SIG-M5 treated with dmso at 0.1 percent for 504 hours (cell line): ENCODE results near the gene GAGE10.
"Not testable (repeated sequence)": the region's sequence is repeated elsewhere in the genome, so short reads cannot be mapped to it uniquely, and the experiment has no call there.

Experiments
- DNase-seq: peaks from one replicate; lab custom pipeline; 2025; ENCODE audit not compliant: unreplicated experiment; lab: John Stamatoyannopoulos, UW

Gene GAGE10

GRCh38 chrX:49276207-49276606 is 27.2 kb upstream of the GAGE10 start:
- DNase-seq: no peak

DNA sequence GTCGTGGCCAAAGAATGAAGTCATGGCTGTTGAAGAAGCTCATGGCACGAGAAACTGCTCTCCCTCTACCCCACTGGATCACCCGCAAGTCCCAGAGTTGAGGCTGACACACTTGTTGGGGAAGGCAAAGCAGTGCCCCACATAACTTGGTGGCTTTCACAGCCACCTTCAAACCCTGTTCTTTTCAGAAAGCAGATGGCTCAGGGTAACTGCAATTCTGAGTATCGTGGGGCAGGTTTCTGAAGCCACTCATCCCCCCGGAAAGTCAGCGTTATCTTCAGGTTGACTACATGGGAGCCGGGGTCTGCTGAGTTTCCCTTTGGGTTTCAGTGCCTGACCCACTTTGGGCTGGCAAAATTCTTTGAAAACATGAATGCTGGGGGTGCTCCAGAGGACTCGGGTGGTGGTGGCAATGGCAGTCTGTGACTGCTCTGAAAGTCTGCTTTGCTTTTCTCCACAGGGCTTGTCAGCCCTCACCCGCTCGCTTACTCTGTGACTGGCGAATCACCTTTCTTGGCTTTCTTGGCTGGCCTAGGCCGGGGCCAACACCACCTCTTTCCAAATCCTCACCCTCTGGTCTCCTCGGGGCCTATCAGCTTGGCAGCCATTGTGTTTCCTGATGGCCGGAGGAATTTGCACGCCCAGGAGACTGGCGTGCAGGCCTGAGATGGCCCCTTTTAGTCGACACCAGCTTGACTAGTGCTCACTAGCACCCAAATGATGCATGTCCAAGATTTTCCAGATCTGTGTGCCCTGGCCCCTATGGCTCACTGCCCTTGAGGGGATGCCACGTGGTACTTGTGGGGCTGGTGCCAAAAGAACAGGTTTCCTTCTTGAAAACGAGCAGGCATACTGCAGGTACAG is 26.5 kb upstream of the GAGE10 start:
- no peak for DNase-seq

GRCh38 chrX:49277535-49277830 is 26.0 kb upstream of the GAGE10 start:
- DNase-seq: no peak

DNA sequence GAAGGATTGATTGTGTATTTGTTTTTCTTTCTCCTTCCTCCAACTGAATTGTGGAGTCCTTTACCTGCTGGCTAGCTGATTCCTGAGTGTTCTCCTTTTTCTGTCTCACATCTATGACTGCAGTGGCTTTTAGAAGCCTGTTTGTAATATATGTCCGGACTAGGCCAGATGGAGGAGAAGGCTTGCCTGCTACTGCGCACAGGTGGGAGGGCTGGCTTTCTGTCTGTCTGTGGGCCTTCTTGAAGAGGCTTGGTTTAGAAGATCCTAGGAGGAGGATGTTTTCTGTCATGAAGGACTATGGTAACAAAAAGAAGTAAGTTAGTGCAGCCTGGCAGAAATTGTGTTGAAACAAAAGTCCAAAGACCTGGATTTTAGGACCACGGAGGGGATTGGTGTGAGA is 25.4 kb upstream of the GAGE10 start:
- DNase-seq: no peak

DNA sequence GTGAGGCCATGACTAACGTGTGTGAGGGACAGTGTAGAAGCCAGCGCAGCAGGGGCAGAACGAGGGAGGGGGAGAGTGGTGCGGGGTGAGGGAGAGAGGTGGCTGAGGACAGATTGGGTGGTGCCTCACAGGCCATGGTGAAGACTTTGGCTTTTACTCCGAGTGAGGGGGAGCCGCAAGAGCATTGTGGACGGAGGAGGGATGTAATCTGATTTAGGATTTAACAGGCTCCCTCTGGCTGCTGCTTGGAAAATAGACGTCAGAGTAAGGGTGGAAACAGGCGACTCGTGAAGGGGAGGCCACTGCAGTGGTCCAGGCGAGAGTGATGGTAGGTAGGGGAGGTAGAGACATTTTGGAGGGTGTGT is 20.8 kb upstream of the GAGE10 start:
- no peak for DNase-seq

GRCh38 chrX:49284212-49284611 is 19.2 kb upstream of the GAGE10 start:
- no peak for DNase-seq

GRCh38 chrX:49286136-49286535 is 17.3 kb upstream of the GAGE10 start:
- no peak for DNase-seq

DNA sequence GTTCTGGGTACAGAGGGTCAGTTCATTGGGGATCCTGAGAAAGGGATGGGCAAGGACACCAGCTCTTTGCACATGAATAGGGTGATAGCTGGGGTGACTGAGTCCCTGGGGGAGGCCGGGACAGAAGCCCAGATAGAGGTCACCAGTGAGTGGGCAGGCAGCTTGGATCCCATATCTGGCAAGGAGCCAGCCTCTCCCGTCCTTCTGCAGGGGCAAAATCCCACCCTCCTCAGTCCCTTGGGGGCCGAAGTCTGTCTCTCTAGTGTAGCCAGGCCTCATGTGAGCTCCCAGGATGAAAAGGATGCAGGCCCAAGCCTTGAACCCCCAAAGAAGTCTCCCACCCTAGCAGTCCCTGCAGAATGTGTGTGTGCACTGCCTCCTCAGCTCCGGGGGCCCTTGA is 16.9 kb upstream of the GAGE10 start:
- DNase-seq: no peak

DNA sequence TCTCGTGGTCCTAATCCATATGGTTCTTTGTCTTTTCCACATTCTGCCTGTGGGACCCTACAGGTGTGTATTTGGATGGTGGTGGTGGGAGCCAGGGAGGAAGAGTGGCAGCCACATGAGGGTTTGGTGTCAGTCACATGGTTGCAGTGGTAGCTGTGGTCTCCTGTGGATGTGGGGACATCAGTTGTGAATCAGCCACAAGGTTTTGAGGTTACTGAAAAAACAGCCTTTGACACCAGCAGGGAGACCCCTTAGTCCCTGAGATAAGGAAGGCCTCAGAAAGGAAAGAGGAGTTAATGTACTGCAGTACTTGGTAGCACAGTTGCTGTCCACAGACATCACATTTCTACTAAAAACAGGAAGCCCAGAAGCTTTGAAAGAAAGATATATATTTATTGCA is 15.8 kb upstream of the GAGE10 start:
- DNase-seq: no peak

DNA sequence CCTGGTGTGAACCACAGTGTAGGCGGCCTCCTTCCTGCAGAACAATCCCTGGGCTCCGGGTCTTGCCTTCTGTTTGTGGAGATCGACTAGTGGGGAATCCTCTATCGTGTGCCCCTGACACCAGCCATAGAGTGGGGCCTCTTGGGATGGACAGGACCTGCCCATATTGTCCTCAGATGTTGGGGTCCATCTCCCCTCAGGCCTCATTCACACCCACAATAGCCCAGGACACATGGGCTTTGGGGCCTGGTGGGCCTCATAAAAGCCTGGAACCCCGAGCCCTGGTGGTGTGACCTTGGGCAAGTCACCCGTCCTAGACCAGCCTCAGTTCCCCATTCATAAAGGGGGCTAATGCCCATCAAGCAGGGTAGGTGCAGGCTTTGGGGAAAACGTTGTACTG is 13.2 kb upstream of the GAGE10 start:
- no peak for DNase-seq

DNA sequence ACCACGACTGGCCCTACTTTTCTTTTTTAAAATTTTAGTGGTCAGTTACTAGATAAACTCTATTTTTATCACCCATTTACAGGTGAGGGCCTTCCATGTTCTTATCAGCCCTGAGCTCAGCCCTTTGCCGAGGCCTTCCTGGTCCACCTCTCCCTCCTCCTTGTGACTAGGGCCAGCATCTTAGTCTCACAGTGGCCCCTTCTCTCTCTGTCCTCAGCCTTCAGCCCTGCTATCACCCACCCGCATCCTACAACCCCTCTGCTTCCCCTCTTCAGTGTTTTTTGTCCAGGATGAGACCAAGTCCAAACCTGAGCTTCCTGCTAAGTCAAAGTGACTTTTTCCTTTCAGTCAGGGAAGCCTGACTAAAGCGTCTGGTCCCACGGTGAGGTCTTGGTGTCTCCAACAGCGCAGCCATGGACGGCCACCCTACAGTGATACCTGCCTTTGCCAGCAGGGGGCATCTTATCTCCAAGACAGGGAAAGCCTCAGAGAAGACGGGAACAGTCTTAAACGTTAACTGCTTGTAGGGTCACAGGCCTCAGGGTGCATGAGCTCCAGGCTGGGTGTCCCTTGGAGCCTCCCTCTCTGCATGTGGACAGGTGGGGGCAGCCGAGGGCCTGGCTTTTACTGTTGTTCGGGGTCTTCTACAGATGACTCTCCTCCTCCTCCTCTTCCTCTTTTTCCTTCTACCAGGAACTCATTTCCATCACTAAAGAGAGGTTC is 11.7 kb upstream of the GAGE10 start:
- DNase-seq: peak; percentile 54

DNA sequence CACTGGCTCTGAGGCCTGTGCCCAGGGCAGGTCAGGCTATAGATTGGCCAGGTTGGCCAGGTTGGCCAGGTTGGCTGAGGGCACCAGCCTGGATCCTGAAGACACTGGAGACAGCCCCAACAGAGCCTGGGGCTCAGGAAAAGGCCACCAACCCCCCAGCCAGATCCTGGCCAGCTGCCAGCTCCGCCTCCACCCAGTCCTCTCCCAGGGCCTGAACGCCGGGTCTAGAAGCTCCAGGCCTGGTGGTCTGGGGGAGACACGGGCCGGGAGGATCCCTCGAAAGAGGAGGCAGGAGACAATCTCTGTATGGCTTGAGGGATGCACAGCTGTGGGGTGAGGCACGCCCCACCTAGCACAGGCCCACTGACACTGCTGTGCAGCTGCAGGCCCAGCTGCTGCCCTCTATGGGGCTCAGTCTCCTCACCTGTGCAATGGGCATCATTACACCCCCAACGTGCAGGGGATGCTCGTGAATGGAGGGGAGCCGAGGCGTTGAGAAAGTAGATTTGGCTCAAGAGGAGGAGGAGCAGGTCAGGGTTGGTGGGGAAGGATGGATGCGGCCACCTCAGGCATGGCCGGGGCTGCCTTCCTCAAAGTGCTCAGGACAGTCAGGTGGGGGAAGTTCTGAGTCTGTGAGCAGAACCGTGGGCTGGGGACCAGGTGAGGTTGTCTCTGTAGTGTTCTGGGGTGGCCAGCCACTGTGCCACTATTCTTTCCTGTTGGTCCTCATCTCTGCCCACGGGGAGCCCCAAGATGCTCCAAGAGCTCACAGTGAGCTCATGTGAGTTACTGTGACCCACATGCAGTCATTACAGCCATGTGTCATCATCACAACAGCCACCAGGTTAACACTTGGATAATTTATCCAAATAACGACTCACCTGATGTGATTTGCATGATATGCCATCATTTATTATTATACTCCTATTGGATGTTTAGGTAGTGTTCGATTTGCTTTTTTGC is 10.8 kb upstream of the GAGE10 start:
- DNase-seq: no peak

DNA sequence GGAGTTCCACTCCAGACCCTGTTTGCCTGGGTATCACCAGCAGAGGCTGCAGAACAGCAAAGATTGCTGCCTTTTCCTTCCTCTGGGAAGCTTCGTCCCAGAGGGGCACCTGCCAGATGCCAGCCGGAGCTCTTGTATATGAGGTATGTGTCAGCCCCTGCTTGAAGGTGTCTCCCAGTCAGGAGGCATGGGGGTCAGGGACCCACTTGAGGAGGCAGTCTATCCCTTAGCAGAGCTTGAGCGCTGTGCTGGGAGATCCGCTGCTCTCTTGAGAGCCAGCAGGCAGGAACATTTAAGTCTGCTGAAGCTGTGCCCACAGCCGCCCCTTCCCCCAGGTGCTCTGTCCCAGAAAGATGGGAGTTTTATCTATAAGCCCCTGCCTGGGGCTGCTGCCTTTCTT is 4.2 kb upstream of the GAGE10 start:
- DNase-seq: not testable (repeated sequence)

DNA sequence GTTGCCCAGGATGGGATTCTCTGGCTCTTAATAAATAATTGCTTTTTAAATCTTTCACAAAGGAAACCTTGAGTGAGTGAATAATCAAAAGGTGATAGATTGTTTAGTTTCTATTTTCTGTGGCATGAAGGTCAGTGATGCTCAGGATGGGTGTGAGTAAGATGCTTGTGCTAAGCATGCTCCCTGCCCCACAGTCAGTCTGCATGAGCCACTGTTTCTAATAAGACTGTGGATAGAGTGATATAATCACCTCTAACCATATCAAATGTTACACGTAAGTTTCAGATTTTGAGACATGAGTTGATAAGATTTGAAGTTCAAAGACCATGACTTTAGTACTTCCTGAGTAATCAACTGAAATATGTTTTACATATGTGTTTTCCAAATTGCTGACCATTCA is 2.7 kb upstream of the GAGE10 start:
- DNase-seq: no peak

DNA sequence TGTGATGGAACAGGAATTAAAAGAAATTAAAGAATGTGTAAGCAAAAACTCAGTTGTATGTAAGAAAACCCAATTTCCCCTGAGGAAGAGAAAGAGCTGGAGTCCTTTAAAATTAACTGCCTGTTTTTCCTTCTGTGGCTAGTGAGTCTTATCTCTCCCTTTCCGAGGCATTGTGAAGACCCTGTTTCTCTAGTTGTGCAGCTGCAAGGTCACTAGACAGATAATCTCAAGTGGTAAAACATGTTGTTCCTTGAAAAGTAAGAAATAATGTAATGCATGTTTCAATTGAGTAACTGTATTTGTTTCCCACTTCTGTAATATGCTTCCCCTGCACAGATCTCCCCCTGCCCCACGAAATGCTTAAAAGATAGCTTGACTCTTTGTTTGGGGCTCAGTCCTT is 4.3 kb downstream of the GAGE10 start:
- DNase-seq: not testable (repeated sequence)

DNA sequence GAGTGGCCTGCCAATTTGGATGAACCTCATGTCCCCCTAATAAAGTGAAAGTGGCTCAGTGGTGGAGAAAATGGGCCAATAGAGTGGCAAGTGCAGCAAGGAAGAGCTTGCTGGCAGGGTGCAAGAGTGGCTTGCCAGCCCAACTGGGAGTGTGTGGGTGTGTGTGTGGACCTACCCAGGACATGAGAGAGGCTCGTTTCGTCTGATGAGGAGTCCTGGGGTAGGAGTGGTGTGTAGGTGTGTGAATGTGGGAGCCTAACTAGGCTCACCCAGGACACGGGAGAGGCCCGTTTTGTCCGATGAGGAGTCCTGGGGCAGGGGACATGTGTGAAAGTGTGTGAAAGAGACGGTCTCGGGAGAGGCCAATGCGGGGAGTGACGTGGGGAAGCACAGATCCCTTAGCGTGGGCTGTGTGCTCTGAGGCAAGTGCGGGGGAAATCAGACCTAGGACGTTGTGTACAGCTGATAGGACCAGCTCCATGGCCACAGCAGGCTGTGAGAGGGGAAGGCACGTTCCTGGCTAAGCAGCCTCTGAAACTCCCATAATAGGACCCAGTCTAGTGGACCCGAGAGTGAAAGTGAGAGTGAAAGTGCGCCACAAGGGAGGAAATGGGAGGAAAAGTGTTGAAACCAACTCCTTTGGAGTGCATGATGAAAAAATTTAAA is 5.3 kb downstream of the GAGE10 start:
- DNase-seq: peak; percentile 30

DNA sequence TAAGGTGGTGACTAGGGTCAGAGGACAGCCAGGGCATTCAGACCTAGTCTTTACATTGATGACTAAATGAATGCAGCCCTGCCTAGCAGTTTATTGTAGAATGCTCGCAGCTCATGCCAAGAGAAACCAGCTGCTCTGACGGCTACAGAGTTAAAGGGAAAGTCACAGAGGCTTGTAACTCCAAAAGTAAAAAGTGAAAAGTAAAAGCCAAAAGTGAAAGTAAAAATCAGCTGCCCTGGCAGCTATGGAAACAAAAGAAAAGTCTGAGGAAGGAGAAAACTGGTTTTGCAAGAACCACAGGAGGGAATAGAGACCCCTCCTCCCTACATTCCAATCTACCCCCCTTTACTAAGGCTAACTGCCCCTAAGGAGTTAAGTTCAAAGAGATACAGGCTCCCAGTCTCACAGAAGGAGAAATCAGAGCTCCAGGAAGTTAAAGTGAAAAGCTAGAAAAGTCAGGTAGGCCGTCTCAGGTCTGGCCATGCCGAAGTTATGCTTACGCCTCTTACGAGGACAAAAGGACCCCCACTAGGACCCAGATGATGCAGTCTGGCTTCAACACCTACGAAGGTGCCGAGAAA is 6.0 kb downstream of the GAGE10 start:
- no peak for DNase-seq

DNA sequence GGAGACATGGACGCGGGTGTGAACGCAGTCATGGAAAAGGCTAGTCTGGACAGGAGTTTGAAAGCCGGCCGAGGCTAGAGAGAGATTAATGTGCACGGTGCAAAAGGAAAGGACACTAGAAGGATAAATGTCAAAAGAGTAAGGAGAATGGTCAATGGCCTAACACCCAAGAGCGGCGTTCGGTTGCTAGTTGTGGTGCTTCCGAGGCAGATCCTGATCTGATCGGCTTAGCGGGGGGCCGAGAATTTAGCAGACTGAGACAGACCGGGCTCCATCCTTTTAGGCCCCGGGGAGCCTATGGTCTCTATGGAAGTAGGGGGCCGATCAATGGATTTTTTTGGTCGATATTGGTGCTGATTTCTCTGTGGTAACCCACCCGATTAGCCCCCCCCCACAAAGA is 6.9 kb downstream of the GAGE10 start:
- DNase-seq: no peak

- DNase-seq: no peak
Measured at GRCh38 chrX:49312176-49312575, 8.7 kb downstream of the GAGE10 start.

DNA sequence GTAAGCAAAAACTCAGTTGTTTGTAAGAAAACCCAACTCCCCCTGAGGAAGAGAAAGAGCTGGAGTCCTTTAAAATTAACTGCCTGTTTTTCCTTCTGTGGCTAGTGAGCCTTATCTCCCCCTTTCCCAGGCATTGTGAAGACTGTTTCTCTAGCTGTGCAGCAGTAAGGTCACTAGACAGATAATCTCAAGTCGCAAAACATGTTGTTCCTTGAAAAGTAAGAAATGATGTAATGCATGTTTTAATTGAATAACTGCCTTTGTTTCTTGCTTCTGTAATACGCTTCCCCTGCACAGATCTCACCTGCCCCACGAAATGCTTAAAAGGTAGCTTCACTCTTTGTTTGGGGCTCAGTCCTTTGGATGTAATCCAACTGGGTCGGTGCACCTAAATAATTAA is 12.6 kb downstream of the GAGE10 start:
- DNase-seq: no peak

- not testable (repeated sequence) for DNase-seq
Measured at GRCh38 chrX:49321737-49322136, 18.3 kb downstream of the GAGE10 start, which contains the start of gene GAGE12J. GAGE12J (plus strand) TSS chrX:49322037; CDS start chrX:49323194, 1,157 bp downstream.
